Cardiac fibroblast (primary cell): ENCODE measurements around the gene MMP15.

Source experiments
- DNase-seq, 2 donors: peaks; one replicate each; pipeline versions ENCODE4 v3.0.0 to v3.0.0-alpha.2; 2010; ENCODE audit warnings: low read depth in 2 of 2
- H3K4me3 ChIP-seq, 2 donors: replicated peaks in 1 of 2; 1 replicate in 1 of 2; 2 replicates in 1 of 2; pipeline ENCODE4 v1.5.1; 2011; ENCODE audit warnings: low read depth in 2 of 2, low read length in 2 of 2, mild to moderate bottlenecking in 2 of 2, moderate library complexity in 1 of 2
- TF ChIP-seq, protein P1 (sequence below): IDR thresholded peaks from one replicate; pipeline ENCODE4 v1.5.1; 2011; ENCODE audit warnings: low read depth, mild to moderate bottlenecking, low read length, inconsistent platforms

MMP15 gene

DNA sequence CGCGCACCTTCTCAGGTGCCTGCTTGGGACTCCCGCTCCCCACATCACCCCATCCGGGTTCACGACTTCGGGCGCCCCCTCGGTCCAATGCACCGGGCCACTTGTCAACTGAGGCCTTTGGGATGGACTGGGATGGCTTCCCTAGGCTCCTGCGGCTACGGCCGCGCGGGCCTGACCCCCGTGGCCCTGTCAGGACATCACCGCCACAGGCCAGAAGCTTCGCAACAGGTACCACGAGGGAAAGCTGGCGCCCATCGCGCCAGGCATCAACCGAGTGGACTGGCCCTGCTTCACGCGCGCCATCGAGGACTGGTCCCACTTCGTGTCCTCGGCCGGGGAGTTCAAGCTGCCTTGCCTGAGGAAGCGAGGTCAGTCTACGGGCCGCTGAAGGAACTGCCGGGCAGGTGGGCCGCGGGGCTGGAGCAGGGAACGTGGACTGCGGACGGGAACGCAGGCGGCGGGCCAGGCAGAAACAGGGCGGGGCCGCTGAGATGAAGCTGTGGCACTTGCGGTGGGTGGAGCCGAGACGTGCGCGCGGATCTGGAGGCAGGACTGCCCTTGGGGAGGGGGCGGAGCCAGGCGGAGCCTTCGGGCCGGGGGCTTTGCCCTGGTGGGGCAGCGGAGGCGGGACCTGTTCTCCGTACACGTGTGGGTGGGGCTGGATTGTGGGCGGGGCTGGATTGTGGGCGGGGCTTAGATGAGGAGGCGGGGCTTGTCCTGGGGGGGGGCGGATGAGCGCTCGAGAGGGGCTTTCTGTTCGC is 40.9 kb upstream of the MMP15 start:
- H3K4me3 ChIP-seq = peak overlapping the region; percentile 47 to 57
- DNase-seq = peak; percentile 67 to 71
- TF ChIP-seq, protein P1, sequence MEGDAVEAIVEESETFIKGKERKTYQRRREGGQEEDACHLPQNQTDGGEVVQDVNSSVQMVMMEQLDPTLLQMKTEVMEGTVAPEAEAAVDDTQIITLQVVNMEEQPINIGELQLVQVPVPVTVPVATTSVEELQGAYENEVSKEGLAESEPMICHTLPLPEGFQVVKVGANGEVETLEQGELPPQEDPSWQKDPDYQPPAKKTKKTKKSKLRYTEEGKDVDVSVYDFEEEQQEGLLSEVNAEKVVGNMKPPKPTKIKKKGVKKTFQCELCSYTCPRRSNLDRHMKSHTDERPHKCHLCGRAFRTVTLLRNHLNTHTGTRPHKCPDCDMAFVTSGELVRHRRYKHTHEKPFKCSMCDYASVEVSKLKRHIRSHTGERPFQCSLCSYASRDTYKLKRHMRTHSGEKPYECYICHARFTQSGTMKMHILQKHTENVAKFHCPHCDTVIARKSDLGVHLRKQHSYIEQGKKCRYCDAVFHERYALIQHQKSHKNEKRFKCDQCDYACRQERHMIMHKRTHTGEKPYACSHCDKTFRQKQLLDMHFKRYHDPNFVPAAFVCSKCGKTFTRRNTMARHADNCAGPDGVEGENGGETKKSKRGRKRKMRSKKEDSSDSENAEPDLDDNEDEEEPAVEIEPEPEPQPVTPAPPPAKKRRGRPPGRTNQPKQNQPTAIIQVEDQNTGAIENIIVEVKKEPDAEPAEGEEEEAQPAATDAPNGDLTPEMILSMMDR = no peak

DNA sequence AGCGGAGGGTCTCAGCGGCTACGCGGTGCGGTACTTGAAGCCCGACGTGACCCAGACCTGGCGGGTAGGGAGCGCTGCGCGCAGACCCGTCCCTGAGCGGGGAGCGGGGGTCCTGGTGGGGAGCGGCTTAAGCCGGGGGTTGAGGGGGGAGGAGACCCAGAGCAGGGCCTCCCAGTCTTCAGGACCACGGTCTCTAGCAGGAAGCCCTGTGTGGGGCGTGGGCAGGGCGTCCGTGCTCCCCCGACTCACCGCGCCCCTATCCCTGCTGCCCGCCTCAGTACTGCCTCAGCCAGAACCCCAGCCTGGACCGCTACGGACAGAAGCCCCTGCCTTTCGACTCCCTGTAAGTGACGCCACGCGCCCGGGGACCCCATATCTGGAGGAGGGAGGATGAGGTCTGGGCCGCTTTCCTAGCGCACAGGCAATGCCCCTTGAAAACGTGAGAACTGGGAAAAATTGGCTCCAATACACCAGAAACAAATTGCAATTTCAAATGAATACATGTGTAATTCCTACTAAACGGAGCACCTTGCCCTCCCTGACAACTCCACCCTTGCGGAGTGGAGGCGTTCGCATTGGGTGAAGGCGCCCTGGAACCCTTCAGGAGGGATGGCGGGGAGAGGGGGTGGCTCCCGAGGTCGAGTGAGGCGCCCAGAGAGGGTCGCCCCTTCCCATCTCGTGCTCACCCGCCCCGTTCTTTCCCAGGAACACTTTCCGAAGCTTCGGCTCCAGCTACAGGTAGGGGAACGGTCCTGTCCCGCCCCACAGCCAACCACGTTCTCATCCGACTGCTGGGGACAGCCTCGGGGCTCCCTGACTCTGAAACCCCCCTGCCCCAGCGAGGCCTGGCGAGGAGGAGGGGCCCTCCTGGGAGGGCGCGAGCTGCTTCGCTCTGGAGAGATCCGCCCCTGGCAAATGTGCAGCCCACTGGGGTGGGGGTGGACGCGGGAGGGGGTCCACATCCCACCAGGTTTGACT is 40.1 kb upstream of the MMP15 start:
- peak overlapping the region; percentile 47 to 57 for H3K4me3 ChIP-seq
- no peak for DNase-seq
- TF ChIP-seq, protein P1 = no peak

DNA sequence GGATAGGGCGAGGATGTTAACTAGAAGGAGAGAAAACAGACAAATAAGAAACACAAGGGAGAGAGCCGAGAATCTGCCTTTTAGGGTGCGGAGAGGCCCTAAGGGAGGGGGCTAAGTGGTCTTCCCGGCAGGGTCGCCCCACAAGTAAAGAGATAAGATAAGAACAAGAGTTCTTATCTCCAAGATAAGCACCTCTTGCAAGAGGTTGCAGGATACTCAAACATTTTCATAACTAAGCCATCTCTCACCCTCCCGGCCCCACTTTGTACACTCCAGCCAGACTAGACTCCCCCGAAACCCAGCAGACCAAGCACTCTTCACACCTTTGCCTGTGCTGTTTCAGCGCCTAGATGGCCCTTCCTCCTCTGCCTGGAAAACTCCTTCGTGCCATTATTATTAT is 39.4 kb upstream of the MMP15 start:
- no peak for DNase-seq
- H3K4me3 ChIP-seq = no peak overlapping the region
- TF ChIP-seq, protein P1 = no peak

DNA sequence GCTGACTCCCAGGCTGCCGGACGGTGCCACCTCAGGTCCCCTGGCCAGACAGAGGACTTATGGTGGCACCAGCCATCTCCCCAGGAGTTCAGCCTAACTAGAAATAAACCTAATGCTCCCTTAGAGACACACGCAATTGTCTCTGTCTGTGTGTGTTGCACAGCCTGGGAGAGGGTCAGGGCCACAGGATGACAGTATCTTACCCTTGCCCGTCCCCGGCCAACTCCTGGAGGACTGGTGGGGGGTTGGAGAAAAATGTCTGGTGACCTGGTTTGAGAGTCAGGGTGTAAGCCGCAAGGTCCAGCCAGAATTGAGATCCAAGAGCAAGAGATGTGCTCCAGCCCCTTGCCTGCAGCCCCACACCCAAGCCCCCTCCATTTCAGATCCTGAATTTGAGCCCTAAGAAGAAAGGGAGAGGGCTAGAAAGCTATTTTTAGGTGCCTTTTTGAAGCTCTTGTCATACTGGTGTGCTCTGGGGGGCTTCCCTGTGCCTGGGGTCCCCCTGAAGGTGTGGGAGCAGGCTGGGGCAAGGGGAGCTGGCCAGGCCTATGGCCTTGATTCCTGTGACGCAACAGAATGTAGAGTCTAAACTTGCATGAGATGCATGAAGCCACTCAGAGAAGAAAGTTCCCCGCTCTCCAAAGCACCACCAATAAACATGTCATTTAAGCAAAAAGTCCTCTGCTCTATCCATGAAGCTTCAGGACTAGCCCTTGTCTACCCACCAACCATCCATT is 37.9 kb upstream of the MMP15 start:
- no peak for DNase-seq
- no peak overlapping the region for H3K4me3 ChIP-seq
- TF ChIP-seq, protein P1 = no peak

DNA sequence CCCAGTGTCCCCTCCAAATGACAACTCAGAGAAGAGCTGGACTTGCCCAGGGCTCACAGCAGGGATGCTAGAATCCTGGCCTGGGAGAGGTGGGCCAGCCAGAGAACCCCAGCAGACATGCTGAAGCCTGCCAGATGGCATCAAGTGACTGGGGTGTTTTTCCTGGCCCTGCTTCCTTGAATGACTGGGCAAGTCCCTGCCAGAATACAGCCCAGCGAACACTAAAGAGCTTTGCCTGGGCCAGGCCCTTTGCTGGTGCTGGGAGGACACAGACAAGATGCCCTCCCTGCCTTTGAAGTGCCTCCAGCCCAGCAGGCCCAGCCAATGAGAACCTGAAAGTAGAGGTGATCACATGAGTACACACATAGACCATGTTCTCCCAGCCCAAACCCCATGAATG is 36.6 kb upstream of the MMP15 start:
- H3K4me3 ChIP-seq = no peak overlapping the region
- no peak for DNase-seq
- TF ChIP-seq, protein P1 = no peak

DNA sequence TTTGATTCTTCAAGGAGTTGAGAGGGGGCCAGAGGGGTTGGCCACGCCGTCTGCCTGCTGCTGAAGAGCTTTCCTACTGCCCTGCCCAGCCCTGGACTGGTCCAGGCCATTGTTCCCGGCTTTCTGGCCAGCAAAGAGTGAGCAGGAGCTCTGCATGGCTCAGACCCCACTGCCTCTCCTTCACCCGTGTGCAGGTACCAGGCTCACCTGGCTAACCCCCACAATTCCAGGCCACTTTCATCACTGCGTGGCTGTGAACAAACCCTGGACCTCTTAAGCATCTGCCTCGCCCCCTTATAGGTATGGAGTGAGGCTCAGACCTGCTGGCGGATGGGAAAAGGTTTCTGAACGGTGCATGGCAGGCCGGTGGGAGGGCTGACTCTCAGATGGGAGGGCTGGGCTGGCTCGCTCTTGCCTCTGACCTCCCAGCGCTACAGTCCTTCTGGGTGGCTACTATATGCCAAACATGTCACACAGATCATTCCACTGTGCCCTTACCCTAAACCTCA is 33.9 kb upstream of the MMP15 start:
- no peak for DNase-seq
- TF ChIP-seq, protein P1 = no peak
- no peak overlapping the region for H3K4me3 ChIP-seq
